SK-N-DZ (cell line): ENCODE results near the gene LAS1L. TPM values are rescaled to one million over a fixed set of nuclear protein-coding genes. Genes with fewer than 3 reads are reported as not detected.
"Not testable (repeated sequence)": the region's sequence is repeated elsewhere in the genome, so short reads cannot be mapped to it uniquely, and the experiment has no call there.

Experiments used
- DNase-seq: peaks from one replicate; pipeline ENCODE4 v3.0.0-alpha.2; 2015; ENCODE audit warnings: low spot score
- polyA plus RNA-seq, 2 experiments: library from polyadenylated mRNA; depleted of rRNA; stranded (reverse); fragments of >200 nt; gene quantifications; 2 replicates each; pipeline ENCODE4 v1.2.3, GENCODE V29; 2014

The LAS1L gene
- 56.7 and 60.3 TPM in 2 replicates for polyA plus RNA-seq (2014; cell fraction: cytosol; rRNA removed)
- polyA plus RNA-seq (2014; cell fraction: nucleus; rRNA removed): 76.0 and 88.1 TPM in 2 replicates

DNA sequence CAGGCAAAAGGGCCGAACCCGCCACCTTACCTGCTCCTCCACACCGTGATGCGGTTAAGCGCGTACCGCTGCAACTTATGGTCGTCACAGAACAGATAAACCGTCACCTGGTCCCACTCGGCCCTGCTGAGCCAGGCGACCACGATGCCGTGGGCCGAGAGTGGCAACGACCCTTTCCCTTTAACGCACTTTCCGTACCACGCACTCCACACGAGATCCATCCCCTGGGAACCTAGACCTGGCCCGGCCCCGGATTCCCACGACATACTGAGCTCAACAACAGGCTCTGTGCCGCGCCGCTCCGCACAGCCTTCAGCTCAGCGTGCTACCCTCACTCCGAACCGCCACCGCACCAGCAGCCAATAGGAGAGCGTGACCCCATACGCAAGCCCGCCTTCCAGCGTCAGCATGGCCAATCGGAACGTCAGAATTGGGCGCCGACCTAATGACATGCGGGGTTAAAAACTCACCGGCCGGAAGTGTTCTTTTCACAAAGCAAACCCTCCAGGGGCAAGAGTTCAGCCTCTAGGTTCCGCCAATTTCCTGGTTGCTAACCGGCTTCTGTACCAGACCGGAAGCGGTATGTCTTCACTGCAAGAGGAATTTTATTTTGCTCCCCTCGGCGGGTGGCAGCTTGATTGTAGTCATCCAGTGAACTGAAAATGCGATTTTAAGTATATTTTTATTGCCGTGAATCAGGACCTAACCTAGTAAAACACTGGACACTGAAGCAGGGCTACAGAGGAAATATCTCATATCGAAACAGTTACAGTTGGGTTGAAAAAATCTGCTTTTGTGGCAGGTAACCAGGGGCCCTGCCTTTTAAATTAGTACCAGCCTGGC lies at the start of gene LAS1L:
Gene LAS1L, minus strand, starts transcription at position 338 of the 843 bp plus-strand sequence. Its CDS starts 72 bp downstream, at position 266.
- peak; percentile 94 for DNase-seq

DNA sequence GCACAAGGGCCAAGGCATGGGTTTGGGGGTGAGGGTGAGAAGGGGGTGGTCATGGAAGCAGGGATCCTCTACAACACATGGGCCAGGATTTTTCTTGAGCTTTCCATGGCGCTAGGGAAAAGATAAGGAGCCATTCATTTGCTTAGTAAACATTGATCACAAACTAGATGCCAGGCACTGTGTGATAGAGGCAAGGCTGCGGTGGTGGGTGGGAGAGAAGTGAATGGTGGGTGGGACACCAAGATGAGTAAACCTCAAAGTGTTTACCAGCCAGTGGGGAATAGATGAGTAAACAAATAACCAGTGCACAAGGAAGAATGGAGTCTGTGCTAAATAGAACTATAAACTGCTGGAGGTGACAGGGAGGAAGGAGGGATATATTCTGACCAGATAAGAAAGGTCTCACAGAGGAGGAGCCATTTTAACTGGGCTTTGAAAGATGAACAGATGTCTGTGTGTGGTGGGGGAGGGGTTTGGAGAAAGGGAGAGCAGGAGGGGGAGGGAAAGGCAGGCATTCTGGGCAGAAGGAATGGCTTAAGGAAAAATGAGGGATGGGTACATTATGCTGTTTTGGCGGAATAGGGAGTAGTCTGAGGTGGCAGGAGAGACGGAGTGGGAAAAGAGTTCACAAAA lies 48.0 kb upstream of the LAS1L start:
- DNase-seq: no peak

DNA sequence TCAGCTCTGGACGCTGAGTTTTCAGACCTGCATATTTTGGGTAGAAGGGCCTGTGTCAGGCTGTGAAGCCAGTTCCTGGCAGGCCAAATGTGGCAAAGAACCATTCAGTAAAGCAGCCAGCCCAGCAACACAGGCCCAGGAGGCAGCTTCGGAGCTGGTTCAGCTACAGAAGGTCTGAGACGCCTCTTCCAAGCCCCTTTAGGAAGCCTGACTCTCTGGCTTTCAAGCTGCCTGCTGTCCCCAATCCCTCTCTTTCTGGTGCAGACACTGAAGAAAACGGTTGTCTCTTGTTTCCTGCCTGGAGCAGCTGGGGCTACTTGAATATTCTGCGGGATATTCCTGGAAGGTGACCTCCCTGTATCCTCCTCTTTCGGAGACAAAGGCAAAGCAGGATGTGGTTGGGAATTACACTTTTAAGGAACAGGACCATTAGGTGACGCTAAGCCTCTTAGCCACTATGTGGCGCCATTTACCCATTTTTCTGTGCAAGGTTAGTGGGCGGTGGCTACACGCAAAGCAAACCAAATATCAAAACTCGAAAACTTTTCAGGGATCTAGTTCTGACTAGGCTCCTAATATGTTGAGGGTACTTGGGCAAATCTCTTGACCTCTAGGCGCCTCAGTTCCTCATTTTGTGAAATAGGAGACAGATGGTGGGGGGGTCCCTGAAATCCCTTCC lies 47.2 kb upstream of the LAS1L start:
- DNase-seq: peak; percentile 48

DNA sequence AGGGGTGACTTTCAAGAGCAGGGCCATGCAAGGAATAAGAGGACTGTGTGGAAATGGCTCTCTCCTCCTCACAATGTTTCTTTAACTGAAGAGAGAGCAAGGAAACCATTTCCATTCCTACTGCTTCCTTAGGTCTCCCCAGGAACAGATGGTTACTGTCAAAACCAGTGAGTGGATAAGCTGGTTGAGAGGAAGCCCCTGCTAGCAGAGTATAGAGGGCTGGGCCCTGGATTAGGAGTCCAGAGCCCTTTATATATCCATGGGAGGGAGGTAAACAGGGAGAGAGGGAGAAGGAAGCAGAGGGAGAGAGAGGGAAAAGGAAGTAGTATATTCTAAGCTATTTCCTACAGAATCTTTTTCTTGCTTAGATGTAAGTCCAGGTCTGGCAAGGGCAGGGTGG lies 43.8 kb upstream of the LAS1L start:
- DNase-seq: no peak

DNA sequence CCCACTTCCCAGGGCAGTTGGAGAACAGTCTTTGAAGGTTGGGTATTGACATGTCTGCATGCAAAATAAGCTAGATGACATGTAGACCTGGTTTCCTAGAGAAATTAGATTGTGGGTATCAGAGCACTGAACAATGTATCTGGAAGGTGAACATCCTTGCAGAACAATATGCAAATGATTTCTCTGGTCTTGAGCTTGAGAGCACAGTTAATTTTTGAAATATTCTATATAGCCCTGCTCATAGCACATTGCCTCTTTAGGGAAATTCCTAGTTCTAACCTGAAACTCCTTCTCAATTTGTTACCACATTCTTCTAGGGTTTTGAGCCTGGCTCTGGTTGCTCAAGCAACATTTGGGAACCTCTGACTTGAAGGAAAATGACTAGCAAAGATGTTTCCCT lies 41.6 kb upstream of the LAS1L start:
- no peak for DNase-seq

DNA sequence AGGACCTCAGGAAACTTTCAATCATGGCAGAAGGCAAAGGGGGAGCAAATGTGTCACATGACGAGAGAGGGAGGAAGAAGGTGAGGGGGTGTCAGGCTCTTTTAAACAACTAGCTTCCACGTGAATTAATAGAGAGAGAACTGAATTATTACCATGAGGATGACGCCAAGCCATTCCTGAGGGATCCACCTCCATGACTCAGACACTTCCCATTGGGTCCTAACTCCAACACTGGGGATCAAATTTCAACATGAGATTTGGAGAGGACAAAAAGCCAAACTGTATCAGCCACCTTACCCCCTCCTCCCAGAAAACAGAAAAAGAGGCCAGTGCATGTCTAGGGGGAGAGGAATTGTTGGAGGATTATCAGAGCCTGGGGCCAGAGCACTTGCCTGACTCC lies 40.4 kb upstream of the LAS1L start:
- DNase-seq: no peak

DNA sequence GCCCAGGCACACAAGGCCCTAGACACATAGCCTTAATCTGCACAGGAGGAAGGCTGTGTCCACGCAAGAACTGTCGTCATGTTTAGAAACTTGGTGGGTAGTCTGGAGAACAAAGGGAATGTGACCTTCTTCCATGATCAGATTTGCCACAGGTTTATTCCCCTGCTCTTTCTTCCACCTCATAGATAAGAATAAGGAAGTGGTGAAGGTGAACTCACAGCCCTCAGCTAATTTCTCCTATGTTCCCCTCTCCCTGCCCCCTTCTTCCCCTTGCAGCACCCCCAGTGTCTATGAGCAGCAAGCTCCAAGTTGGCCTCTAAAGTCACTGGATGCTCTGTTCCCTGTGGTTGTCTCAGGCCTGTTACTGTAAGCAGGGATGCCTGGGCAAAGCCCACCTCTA lies 39.8 kb upstream of the LAS1L start:
- no peak for DNase-seq

DNA sequence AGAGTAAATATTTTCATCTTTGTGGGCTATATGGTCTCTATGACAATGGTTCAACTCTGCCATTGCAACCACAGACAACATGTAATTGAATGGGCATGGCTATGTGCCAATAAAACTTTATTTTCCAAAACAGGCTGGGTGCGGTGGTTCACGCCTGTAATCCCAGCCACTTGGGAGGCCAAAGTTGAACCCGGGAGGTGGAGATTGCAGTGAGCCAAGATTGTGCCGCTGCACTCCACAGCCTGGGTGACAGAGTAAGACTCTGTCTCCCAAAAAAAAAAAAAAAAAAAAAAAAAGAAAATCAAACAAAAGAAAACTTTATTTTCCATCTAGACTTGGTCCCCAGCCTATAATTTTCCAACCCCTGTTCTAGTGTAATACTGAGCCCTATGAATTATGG lies 38.4 kb upstream of the LAS1L start:
- DNase-seq: no peak

DNA sequence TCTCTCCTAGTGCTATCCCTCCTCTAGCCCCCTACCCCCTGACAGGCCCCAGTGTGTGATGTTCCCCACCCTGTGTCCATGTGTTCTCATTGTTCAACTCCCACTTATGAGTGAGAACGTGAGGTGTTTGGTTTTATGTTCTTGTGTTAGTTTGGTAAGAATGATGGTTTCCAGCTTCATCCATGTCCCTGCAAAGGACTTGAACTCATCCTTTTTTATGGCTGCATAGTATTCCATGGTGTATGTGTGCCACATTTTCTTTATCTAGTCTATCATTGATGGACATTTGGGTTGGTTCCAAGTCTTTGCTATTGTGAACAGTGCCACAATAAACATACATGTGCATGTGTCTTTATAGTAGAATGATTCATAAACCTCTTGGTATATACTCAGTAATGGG lies 28.3 kb upstream of the LAS1L start:
- not testable (repeated sequence) for DNase-seq

DNA sequence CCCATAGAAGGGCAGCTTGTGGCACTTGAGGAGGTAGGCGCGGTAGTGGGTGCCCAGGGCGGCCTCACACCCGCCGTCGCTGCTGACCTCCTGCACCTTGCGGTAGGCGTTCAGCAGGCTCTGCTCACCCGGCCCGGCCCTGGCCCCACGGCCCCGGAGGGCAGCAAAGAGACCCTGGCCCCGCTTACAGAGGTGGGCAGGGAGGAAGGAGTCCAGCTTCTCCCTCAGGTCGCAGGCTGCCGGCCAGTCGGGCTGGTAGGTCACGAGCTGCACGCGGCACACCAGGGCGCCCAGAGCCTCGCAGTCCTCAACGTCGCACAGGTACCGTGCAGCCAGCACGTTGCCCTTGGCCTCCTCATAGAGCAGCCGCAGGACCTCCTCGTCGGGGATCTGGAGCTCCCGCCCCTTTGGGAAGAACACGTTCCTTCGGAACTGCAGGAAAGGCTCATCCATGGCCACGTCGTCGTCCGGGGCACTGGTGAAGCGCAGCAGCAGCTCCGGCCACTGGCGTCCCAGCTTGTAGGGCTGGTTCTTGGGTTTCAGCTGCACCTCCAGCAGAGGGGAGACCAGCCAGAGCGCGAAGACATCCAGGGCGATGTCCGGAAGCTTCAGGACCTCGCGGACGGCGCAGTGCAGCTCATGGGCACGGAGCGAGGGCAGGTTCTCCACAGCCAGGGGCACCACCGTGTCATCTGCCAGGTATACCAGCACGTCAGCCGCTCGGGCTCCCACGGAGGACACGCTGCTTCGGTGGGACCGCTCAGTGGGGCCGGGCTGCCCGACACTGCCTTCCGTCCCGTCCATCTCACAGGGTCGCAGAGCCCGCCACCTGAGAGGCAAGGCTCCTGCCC lies 17.1 kb upstream of the LAS1L start:
- no peak for DNase-seq

DNA sequence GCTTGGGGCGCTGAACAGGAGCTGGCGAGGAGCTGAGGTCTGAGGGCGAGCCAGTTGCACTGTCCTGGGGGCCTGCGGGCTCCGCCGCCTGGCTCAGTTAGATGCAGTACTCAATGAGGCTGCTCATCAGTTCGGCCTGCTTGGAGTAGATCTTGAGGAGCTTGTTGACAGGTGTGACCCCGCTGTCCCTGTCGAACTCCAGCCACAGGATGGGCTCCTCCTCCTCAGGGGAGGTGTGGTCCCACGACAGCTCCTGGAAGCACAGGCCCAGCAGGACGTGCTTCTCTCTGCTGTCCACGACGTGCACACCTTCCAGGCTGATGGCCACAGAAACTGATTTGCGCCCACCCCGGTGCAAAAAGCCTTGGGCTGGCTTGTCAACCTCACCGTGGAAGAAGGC lies 16.5 kb upstream of the LAS1L start:
- no peak for DNase-seq

DNA sequence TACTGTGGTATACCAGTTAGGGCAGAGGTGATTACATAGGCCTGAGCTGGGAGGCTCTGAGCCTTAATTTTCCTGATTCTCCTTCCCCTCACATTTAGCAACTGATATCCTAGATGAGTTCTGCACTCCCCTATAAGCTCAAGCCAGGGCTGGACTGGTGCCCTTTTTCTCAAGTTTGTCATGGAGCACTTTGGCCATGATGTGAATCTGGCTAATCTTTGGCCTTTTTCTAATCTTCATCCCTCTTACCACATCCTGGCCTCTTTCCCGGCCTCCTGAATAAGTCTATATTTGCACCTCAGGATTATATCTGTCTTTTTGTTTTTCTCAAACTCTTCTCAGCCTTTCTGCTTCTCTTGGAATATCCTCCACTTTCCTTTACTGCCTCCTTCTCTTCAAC lies 10.9 kb upstream of the LAS1L start:
- no peak for DNase-seq

DNA sequence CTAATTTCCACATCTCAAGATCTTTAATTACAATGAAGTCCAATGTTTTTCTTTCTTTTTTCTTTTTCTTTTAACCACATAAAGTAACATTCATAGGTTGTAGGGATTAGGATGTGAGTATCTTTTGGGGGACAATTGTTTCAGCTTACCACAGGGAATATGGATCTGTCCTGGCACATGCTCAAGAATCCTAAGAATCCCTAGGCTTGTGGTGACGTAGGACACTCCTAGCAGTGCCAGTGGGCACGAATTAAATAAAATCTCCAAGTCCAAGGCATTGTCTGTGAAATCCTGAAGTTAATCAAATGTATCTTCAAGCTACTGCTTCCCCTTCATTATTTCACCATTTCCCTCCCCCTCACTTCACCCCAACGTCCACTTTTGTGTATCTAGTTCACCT lies 2.6 kb upstream of the LAS1L start:
- DNase-seq: no peak

DNA sequence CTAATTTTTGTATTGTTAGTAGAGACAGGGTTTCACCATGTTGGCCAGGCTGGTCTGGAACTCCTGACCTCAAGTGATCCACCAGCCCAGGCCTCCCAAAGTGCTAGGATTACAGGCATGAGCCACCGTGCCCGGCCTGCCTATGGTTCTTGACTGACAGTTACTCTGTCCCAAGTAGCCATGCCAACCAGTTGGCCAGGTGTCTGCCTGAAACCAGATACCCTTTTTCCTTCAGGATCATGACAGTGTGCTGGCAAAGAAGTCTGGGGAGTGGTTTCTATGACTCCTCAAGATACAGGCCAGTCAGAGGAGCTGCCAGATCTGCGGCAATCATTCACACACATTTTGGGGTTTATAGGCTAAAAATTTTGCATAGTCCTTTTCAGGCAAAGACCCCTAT lies 1.7 kb upstream of the LAS1L start:
- no peak for DNase-seq

DNA sequence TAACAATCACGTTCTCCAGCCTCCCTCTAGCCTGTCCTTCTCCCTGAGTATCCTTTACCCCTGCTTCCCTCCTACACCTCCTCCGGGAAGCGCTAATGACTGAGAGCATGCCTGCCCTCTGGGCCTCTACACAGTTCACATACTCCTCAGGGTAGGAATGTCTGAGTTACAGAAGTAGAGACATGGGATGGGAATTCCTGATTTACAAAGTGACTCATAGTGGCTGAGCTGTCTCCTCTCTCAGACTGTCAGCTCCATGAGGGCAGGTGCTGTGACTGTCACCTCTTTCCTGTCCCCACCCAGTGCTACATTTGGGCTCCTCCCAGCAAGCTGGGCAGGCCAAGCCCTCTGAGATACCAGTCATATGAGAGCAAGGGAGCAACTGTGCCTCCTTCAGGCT lies 2.6 kb downstream of the LAS1L start:
- no peak for DNase-seq

DNA sequence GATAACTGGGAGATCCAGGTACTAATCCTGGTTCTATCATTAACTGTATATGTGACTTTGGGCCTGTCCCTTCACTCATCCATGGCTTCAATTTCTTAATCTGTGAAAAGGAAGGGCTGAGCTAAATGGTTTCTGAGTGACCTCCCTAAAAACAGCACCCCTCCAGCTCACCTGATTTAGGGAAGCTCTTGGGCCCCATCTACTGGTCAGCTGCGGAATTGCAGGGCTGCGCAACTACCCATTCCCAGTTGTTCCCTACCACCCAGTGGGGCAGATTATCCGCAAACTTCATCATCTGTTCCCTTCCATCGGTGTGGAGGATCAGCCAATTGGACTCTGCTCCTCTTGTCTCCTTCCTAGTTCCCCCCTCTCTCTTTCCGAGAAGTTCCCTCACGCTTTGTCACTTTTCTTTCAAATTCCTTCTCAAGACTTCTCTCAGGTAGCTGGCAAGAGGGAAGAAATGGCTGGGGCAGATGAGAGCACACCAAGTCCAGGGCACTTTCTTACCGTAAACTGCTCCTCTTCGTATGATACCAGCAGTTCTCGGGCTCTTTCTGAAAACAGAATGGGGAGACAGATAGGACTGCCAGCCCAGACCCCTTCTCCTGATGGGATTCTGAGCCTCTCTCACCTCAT lies 5.8 kb downstream of the LAS1L start:
- DNase-seq: peak; percentile 10

DNA sequence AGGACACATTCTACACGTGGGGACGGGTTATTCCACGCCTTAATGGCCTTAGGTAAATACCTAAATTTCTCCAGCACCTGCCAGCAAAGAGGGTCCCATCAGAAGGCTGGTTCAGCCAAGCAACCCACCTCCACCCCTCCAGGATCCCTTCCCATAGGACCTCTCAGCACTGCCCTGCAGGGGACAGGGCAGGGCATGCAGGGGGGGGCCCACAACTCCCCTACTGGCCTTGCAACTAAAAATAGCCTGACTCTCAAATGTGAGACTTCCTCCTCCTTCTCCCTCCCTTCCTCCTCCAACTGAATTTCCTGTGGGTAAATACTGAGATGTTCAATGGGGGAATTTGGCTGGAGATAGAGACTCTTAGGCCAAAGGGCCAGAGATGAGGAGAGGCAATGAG lies 6.3 kb downstream of the LAS1L start:
- no peak for DNase-seq

DNA sequence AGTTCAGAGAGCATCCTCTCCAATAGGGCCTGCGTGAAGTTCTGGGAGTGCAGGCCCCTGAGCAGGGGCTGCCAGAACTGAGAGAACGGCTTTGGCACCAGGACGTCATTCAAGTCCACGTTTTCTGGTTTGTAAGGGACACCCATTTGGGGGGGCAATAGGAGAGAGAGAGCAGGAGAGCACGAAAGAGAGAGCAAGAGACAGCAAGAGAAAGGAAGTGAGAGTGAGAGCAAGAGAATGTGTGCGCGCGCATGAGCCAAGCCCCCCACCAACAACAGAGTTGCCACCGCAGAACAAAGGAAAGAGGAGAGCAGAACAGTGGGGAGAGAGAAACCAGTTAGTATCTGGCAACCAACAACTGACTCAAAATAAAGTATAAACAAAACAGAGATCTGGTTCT lies 10.4 kb downstream of the LAS1L start:
- DNase-seq: no peak

DNA sequence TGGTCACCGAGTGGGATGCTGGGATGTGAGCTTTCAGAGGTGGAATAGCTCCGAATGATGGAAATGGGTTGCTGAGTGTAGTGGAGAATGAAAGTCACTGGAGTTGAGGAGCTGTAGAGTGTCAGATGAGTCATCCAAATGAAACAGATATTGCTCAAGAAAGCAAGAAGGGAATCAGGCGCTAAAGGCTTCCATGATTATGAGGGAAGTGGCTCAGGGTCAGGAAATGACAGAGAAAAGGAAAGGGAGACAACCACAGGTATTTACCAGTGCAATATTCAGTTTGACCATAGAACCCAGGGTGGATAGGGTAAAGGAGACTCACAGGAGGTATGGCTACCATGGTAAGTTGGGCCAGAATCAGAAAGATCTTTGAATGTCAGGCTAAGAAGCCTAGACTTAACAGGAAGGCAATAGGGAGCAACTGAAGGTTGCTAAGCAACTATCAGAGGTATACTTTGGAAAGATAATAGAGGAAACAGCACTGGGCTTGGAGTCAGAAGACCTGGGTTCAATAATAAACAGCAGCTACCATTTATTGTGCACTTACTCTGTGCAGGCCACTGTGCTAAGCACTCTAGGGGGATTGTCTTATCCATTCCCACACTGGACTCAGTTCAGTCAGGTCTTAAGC lies 11.7 kb downstream of the LAS1L start:
- DNase-seq: no peak

DNA sequence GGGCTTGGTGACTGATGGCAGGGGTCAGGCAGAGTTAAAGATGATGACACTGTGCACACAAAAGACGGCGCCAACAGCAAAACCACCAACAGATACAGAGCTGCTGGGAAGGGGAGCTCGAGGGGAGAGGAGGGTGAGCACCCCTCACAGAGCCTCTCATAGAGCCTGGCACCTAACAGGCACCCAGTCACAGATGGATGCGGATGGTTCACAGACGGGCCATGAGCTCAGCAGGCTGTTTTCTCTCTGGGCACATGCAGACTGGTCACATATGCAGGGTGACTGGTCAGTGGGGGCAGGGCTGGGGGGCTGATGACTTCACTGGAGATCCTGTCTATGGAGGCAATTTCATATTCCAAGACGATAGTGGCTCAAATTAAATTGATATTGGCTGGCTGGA lies 15.1 kb downstream of the LAS1L start:
- DNase-seq: not testable (repeated sequence)

DNA sequence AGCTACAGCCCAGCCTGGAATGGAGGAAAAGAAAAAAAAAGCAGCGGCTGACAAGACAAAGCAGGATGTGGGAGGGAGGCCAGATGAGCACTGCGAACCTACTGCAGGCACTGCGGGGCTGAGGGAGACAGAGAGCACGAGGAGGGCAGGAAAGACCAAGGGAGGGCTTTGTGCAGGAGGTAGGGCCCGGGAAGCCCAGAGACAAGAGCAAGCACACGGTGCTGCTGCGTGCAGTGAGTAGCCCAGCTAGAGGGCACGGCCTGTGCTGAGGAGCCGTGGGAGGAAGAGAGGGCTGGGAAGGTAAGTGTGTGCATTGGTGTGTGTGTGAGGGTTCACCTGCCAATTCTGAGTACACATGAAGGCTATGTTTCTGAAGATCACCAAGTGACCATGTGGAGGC lies 15.6 kb downstream of the LAS1L start:
- DNase-seq: not testable (repeated sequence)
